Psoas muscle (tissue), 8 donors: ENCODE measurements around the gene CNGB1. TPM values are rescaled to one million over a fixed set of nuclear protein-coding genes. Genes with fewer than 3 reads are reported as not detected.

Source experiments
- ATAC-seq, 4 donors: fragments of 200-7000 bp; cut with Tn5 transposase; one replicate each; pipeline ENCODE4 v1.9.1; 2020; ENCODE audit warnings: moderate library complexity in 3 of 4, mild to moderate bottlenecking in 2 of 4
- DNase-seq, 2 donors: peaks; one replicate each; pipeline ENCODE4 v3.0.0-alpha.2; 2020
- H3K27ac ChIP-seq: fragments of 200-600 bp; one replicate; pipeline ENCODE4 v1.8.0; 2022
- H3K27me3 ChIP-seq, 3 donors: fragments of 200-600 bp in 1 of 3; one replicate each; pipeline versions ENCODE4 v1.6.1 to v1.8.0; 2013 to 2022; ENCODE audit warnings: low read length in 2 of 3, mild to moderate bottlenecking in 2 of 3, moderate library complexity in 1 of 3; ENCODE audit not compliant: insufficient read depth in 3 of 3
- H3K36me3 ChIP-seq, 2 donors: fragments of 200-600 bp in 1 of 2; one replicate each; pipeline versions ENCODE4 v1.6.1 to v1.8.0; 2013 to 2022; ENCODE audit warnings: low read depth in 1 of 2, mild to moderate bottlenecking in 1 of 2, moderate library complexity in 1 of 2; ENCODE audit not compliant: insufficient read depth in 1 of 2
- H3K4me1 ChIP-seq: fragments of 200-600 bp; one replicate; pipeline ENCODE4 v1.8.0; 2022
- H3K4me3 ChIP-seq: fragments of 200-600 bp; one replicate; pipeline ENCODE4 v1.8.0; 2022; ENCODE audit warnings: mild to moderate bottlenecking
- H3K9me3 ChIP-seq: fragments of 200-600 bp; one replicate; pipeline ENCODE4 v1.8.0; 2022
- WGBS, 3 donors: extraction: QIAGEN DNeasy Blood & Tissue Kit; methylation state at CpG; one replicate each; pipeline versions ENCODE4 v1.1.6 to v1.1.7; 2013; 5-methylcytosine and 5-hydroxymethylcytosine counted together
- intact Hi-C, 2 donors: fragments of 100-400 bp; cut with DNase I; formaldehyde crosslinking; loops; one replicate each; pipeline versions ENCODE4 v1.11.0 to v1.14.2; 2022
- polyA plus RNA-seq, 3 donors: library from polyadenylated mRNA; stranded (reverse); fragments of 200-250 nt; gene quantifications; one replicate each; pipeline ENCODE4 v1.2.3, GENCODE V29; 2013
- total RNA-seq, 4 donors: library from RNA; stranded (reverse); fragmentation: NEBNext Ultra II Directional in 2 of 4; extraction: Animal tissue kit (Norgen Biotek cat#: 25700) in 2 of 4; gene quantifications; one replicate each; pipeline versions ENCODE4 v1.2.1 to v1.2.4, GENCODE V29; 2021 to 2023
- TF ChIP-seq, protein P1 (sequence below): fragments of 200-600 bp; IDR thresholded peaks from one replicate; pipeline ENCODE4 v1.8.0; 2022; ENCODE audit warnings: antibody characterized with exemption
- donor health status: healthy with polysubstance abuse.
- donor health status: DM: no; HTN: no; CAD: no; lungs with moderate emphysema.
- donor health status: Bipolar disorder and iron deficiency.
- donor health status: healthy.
- donor health status: DM: yes; HTN: yes; CAD: no.
- donor health status: DM: no; HTN: no; CAD: no.
- donor health status: DM: no; HTN: no; CAD: no.
- donor health status: DM: yes; HTN: yes; CAD: no.

CNGB1 gene
- total and polyA plus RNA-seq, 7 donors, result not detected

DNA sequence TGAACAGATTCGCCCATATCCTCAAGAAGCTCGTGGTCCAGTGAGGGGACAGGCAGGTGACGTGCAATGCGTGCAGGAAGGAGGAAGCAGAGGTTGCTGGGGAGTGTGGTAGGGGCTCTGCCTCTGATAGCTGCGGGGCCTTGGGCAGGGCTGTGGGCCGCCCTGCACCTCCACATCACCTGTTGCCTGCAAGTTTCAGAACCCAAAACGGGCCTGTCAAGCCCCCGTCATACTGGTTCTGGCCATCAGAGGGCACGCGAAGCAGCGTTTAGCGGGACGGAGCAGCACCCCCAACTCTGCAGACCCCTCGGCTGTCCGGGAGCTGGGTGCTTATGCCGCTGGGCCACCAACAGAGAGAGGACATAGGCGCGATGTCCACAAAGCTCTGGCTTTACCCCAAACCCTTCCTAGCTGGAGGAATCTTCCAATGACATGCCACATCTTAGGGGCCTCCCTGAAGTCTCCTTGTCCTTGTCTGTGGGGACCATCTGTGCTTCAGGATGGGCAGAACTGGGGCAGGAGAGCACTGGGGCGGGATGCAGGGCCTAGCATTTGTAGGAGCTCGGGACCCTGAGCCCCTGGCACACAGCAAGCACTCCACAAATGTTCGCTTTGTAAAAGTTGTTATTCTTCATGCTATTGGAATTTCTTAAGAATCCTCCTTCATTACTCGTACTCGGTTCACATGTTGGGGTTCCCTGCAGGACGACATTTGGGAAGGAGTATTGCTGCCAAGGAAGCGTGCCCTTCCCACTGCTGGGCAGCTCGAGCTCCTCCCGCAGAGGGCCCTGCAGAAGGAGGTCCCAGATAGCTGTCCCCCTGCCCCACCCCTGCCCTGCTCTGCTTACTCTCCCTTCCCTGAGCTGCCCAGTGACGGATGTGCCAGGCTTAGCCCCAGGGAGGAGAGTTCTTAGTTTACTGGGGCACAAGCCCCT lies 64.3 kb downstream of the CNGB1 start:
- Histone ChIP-seq H3K4me1 (no peaks in the 10 kb centered on the region), H3K4me3 (no peak overlapping the region), H3K27me3 (peaks cover 0 to 11% (median 0%) of the 10 kb centered on the region in 3 donors), H3K9me3 (no peaks in the 10 kb centered on the region), H3K36me3 (no peaks in the 10 kb centered on the region), H3K27ac (no peak overlapping the region)
- intact Hi-C loops, result no loop called here
- TF ChIP-seq, protein P1, sequence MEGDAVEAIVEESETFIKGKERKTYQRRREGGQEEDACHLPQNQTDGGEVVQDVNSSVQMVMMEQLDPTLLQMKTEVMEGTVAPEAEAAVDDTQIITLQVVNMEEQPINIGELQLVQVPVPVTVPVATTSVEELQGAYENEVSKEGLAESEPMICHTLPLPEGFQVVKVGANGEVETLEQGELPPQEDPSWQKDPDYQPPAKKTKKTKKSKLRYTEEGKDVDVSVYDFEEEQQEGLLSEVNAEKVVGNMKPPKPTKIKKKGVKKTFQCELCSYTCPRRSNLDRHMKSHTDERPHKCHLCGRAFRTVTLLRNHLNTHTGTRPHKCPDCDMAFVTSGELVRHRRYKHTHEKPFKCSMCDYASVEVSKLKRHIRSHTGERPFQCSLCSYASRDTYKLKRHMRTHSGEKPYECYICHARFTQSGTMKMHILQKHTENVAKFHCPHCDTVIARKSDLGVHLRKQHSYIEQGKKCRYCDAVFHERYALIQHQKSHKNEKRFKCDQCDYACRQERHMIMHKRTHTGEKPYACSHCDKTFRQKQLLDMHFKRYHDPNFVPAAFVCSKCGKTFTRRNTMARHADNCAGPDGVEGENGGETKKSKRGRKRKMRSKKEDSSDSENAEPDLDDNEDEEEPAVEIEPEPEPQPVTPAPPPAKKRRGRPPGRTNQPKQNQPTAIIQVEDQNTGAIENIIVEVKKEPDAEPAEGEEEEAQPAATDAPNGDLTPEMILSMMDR, result no peak
- DNase-seq (no peak), ATAC-seq (peak in 1 of 4 donors; percentile 30)
- WGBS, 3 donors, result 33 to 37% (median 33%) methylated on average over 26 to 28 of the region's 28 CpGs

DNA sequence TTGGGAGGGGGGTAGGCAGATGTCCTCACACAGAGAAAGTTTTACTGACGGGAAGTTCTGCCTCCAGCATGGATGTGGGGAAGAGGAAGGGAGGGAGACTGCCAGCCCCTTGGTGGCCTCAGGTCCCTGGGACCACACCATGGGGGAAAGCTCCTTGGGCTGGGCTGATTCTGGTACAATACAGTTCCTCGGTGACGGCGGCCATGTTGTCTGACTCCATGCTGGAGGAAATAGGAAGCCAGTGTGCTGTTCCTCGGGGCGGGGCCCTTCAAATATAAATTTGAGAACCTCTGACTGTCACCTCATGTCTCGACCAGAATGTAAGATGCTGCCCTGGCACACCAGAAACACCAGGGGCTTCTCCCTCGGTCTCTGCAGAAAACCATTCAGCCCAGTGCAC lies 66.8 kb downstream of the CNGB1 start:
- no peaks in the 10 kb centered on the region for H3K4me1 ChIP-seq
- TF ChIP-seq, protein P1, result no peak
- intact Hi-C loops, result no loop called here
- H3K27me3 ChIP-seq, result peaks cover 0 to 20% (median 0%) of the 10 kb centered on the region in 3 donors
- no peak overlapping the region for H3K4me3 ChIP-seq
- H3K9me3 ChIP-seq, result no peaks in the 10 kb centered on the region
- H3K36me3 ChIP-seq, result no peaks in the 10 kb centered on the region
- ATAC-seq (no peak), DNase-seq (no peak)
- 41 to 61% (median 53%) methylated on average over 8 of the region's 8 CpGs for WGBS, 3 donors
- H3K27ac ChIP-seq, result no peak overlapping the region

DNA sequence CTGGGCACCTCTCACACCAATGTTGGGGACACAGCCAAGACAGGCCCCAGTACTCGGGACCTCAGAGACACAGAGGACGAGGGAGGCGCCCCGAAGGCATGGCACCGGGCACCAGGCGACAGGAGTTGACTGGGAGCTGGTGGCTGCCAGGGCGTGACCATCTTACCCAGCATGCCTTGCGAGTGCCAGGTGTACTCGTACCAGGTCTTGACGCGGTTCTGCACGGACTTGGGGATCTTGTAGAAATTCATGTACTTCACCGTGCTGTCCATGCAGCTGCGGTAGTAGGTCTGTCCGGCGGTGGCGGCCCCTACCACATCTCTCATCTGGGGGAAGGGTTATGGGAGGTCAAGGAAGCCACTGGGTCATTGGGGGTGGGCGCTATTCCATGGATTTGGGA lies 67.3 kb downstream of the CNGB1 start:
- H3K27me3 ChIP-seq, result peaks cover 0 to 20% (median 0%) of the 10 kb centered on the region in 3 donors
- DNase-seq, result no peak
- no peaks in the 10 kb centered on the region for H3K9me3 ChIP-seq
- ATAC-seq, result no peak
- TF ChIP-seq, protein P1, result no peak
- H3K27ac ChIP-seq, result no peak overlapping the region
- intact Hi-C loops, result no loop called here
- 73 to 74% (median 74%) methylated on average over 17 to 18 of the region's 18 CpGs for WGBS, 3 donors
- no peaks in the 10 kb centered on the region for H3K36me3 ChIP-seq
- H3K4me1 ChIP-seq, result no peaks in the 10 kb centered on the region
- no peak overlapping the region for H3K4me3 ChIP-seq

DNA sequence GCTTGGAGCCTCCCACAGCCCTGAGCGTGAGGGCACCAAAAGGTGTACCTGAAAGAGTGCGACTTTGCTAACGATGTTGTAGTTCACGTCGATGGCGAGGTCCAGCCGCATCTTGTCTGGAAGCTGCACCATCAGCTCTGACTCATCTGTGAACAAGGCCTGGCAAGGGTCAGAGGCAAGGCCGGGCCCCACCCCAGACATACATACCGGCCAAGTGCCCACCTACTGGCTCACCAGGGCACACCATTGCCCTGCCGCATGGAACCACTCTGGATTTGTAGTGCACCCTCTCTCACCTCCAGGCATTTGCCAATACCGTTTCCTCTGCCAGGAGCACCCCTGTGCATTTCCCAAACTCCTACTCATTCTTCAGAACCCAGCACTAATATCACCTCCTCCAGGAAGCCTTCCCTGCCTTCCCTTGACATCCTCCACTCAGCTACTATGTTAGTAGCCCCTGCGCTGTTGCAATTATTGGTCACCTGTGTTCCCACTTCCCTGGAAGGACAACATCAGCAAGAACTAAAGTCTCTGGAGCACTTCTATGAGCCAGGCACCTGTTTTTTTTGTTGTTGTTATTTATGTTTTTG lies 69.4 kb downstream of the CNGB1 start:
- Histone ChIP-seq H3K27ac (no peak overlapping the region), H3K9me3 (no peaks in the 10 kb centered on the region), H3K4me3 (no peak overlapping the region), H3K4me1 (no peaks in the 10 kb centered on the region), H3K36me3 (no peaks in the 10 kb centered on the region), H3K27me3 (peaks cover 0 to 29% (median 0%) of the 10 kb centered on the region in 3 donors)
- ATAC-seq, result no peak
- WGBS, 3 donors, result 77 to 83% (median 78%) methylated on average over 12 of the region's 12 CpGs
- intact Hi-C loops, result loop anchor here in 1 of 2 donors (2.0 kb wide), 1 partner anchor 97 kb away; no protein-coding TSS in a partner anchor
- DNase-seq, result no peak
- TF ChIP-seq, protein P1, result no peak
